ENCODE data around the gene PCDH19.

PCDH19 gene

GRCh38 chrX:100277231-100277630 lies 132.8 kb downstream of the PCDH19 start:
- Histone ChIP-seq H3K27ac (ENCODE audit: low read depth, low read length) (no peak overlapping the region), H3K4me1 (ENCODE audit: control insufficient read depth, low read length) (no peaks in the 10 kb centered on the region), H3K79me2 (ENCODE audit: control insufficient read depth, low read length) (no peaks in the 10 kb centered on the region), H4K20me1 (ENCODE audit: control insufficient read depth, insufficient read depth, low read depth, low read length) (no peaks in the 10 kb centered on the region), H3K9me2 (replicated peaks; ENCODE audit: control insufficient read depth, low read length) (no peaks in the 10 kb centered on the region), H3K27me3 (ENCODE audit: control insufficient read depth, low read length) (no peaks in the 10 kb centered on the region), H3K9me3 (ENCODE audit: control insufficient read depth, insufficient read depth, low read length) (no peaks in the 10 kb centered on the region), H3K36me3 (ENCODE audit: control insufficient read depth, low read length) (no peaks in the 10 kb centered on the region), H3K4me3 (ENCODE audit: low read length) (no peak overlapping the region), H3F3A (ENCODE audit: control insufficient read depth, insufficient read depth) (no peaks in the 10 kb centered on the region), H3K4me2 (ENCODE audit: low read length) (no peak overlapping the region)
- TF ChIP-seq CTCF (IDR thresholded peaks at IDR 0.05; ENCODE audit: low read depth, low read length, poor library complexity, severe bottlenecking) = no peak
- TF ChIP-seq EZH2phosphoT487 (IDR thresholded peaks at IDR 0.05; ENCODE audit: borderline replicate concordance, low read length) = no peak

- H3K79me2 ChIP-seq (ENCODE audit: control insufficient read depth, low read length) = no peaks in the 10 kb centered on the region
- no peaks in the 10 kb centered on the region for H3F3A ChIP-seq (ENCODE audit: control insufficient read depth, insufficient read depth)
- H3K4me2 ChIP-seq (ENCODE audit: low read length) = no peak overlapping the region
- no peaks in the 10 kb centered on the region for H3K4me1 ChIP-seq (ENCODE audit: control insufficient read depth, low read length)
- no peaks in the 10 kb centered on the region for H3K36me3 ChIP-seq (ENCODE audit: control insufficient read depth, low read length)
- TF ChIP-seq EZH2phosphoT487 (IDR thresholded peaks at IDR 0.05; ENCODE audit: borderline replicate concordance, low read length) (no peak), CTCF (IDR thresholded peaks at IDR 0.05; ENCODE audit: low read depth, low read length, poor library complexity, severe bottlenecking) (no peak)
- H3K27ac ChIP-seq (ENCODE audit: low read depth, low read length) = no peak overlapping the region
- no peak overlapping the region for H3K4me3 ChIP-seq (ENCODE audit: low read length)
- H4K20me1 ChIP-seq (ENCODE audit: control insufficient read depth, insufficient read depth, low read depth, low read length) = no peaks in the 10 kb centered on the region
- no peaks in the 10 kb centered on the region for H3K27me3 ChIP-seq (ENCODE audit: control insufficient read depth, low read length)
- no peaks in the 10 kb centered on the region for H3K9me2 ChIP-seq (replicated peaks; ENCODE audit: control insufficient read depth, low read length)
- H3K9me3 ChIP-seq (ENCODE audit: control insufficient read depth, insufficient read depth, low read length) = no peaks in the 10 kb centered on the region
Observed at GRCh38 chrX:100274916-100275315, 135.2 kb downstream of the PCDH19 start.

- Histone ChIP-seq H3K79me2 (ENCODE audit: control insufficient read depth, low read length) (no peaks in the 10 kb centered on the region), H3K4me2 (ENCODE audit: low read length) (no peak overlapping the region), H4K20me1 (ENCODE audit: control insufficient read depth, insufficient read depth, low read depth, low read length) (no peaks in the 10 kb centered on the region), H3K9me3 (ENCODE audit: control insufficient read depth, insufficient read depth, low read length) (no peaks in the 10 kb centered on the region), H3K36me3 (ENCODE audit: control insufficient read depth, low read length) (no peaks in the 10 kb centered on the region), H3K4me1 (ENCODE audit: control insufficient read depth, low read length) (no peaks in the 10 kb centered on the region), H3F3A (ENCODE audit: control insufficient read depth, insufficient read depth) (no peaks in the 10 kb centered on the region), H3K9me2 (replicated peaks; ENCODE audit: control insufficient read depth, low read length) (no peaks in the 10 kb centered on the region), H3K27me3 (ENCODE audit: control insufficient read depth, low read length) (no peaks in the 10 kb centered on the region), H3K27ac (ENCODE audit: low read depth, low read length) (no peak overlapping the region), H3K4me3 (ENCODE audit: low read length) (no peak overlapping the region)
- TF ChIP-seq CTCF (IDR thresholded peaks at IDR 0.05; ENCODE audit: low read depth, low read length, poor library complexity, severe bottlenecking) (no peak), EZH2phosphoT487 (IDR thresholded peaks at IDR 0.05; ENCODE audit: borderline replicate concordance, low read length) (no peak)
Observed at GRCh38 chrX:100265179-100265578, 144.9 kb downstream of the PCDH19 start.

- no peak overlapping the region for H3K4me2 ChIP-seq (ENCODE audit: low read length)
- no peaks in the 10 kb centered on the region for H3K9me3 ChIP-seq (ENCODE audit: control insufficient read depth, insufficient read depth, low read length)
- no peaks in the 10 kb centered on the region for H3K79me2 ChIP-seq (ENCODE audit: control insufficient read depth, low read length)
- no peaks in the 10 kb centered on the region for H3K27me3 ChIP-seq (ENCODE audit: control insufficient read depth, low read length)
- H3F3A ChIP-seq (ENCODE audit: control insufficient read depth, insufficient read depth) = no peaks in the 10 kb centered on the region
- H3K36me3 ChIP-seq (ENCODE audit: control insufficient read depth, low read length) = no peaks in the 10 kb centered on the region
- H3K27ac ChIP-seq (ENCODE audit: low read depth, low read length) = no peak overlapping the region
- H3K9me2 ChIP-seq (replicated peaks; ENCODE audit: control insufficient read depth, low read length) = no peaks in the 10 kb centered on the region
- no peaks in the 10 kb centered on the region for H3K4me1 ChIP-seq (ENCODE audit: control insufficient read depth, low read length)
- TF ChIP-seq CTCF (IDR thresholded peaks at IDR 0.05; ENCODE audit: low read depth, low read length, poor library complexity, severe bottlenecking) (no peak), EZH2phosphoT487 (IDR thresholded peaks at IDR 0.05; ENCODE audit: borderline replicate concordance, low read length) (no peak)
- H4K20me1 ChIP-seq (ENCODE audit: control insufficient read depth, insufficient read depth, low read depth, low read length) = no peaks in the 10 kb centered on the region
- no peak overlapping the region for H3K4me3 ChIP-seq (ENCODE audit: low read length)
Observed at GRCh38 chrX:100264200-100264599, 145.9 kb downstream of the PCDH19 start.
